Measurements from ENCODE around the gene UBE2D4.
"Not testable (repeated sequence)": the region's sequence is repeated elsewhere in the genome, so short reads cannot be mapped to it uniquely, and the experiment has no call there.

Gene UBE2D4

GRCh38 chr7:43942250-43942649, 16.0 kb downstream of the UBE2D4 start:
- H3K4me3 ChIP-seq (ENCODE audit: low read length in 2 of 2) = no peak overlapping the region
- H3K27ac ChIP-seq (ENCODE audit: low read length) = no peak overlapping the region
- H3K4me1 ChIP-seq (ENCODE audit: control insufficient read depth, insufficient read depth, low read length) = no peaks in the 10 kb centered on the region
- H3K9ac ChIP-seq (ENCODE audit: low read length in 2 of 2) = no peak overlapping the region
- H3K36me3 ChIP-seq (ENCODE audit: control insufficient read depth in 2 of 2, insufficient read depth in 2 of 2, low read length in 2 of 2) = peaks cover 3 to 14% of the 10 kb centered on the region in 2 donors
- H3K27me3 ChIP-seq (ENCODE audit: control insufficient read depth in 1 of 2, insufficient read depth in 2 of 2, low read length in 2 of 2) = no peaks in the 10 kb centered on the region
- H3K9me3 ChIP-seq (ENCODE audit: control insufficient read depth in 2 of 2, low read length in 2 of 2) = no peaks in the 10 kb centered on the region

- no peaks in the 10 kb centered on the region for H3K4me1 ChIP-seq (ENCODE audit: control insufficient read depth, insufficient read depth, low read length)
- no peak overlapping the region for H3K27ac ChIP-seq (ENCODE audit: low read length)
- H3K4me3 ChIP-seq (ENCODE audit: low read length in 2 of 2) = no peak overlapping the region
- H3K36me3 ChIP-seq (ENCODE audit: control insufficient read depth in 2 of 2, insufficient read depth in 2 of 2, low read length in 2 of 2) = peaks cover 3 to 14% of the 10 kb centered on the region in 2 donors
- no peak overlapping the region for H3K9ac ChIP-seq (ENCODE audit: low read length in 2 of 2)
- no peaks in the 10 kb centered on the region for H3K27me3 ChIP-seq (ENCODE audit: control insufficient read depth in 1 of 2, insufficient read depth in 2 of 2, low read length in 2 of 2)
- H3K9me3 ChIP-seq (ENCODE audit: control insufficient read depth in 2 of 2, low read length in 2 of 2) = no peaks in the 10 kb centered on the region
Observed at GRCh38 chr7:43942997-43943396, 16.8 kb downstream of the UBE2D4 start.

- Histone ChIP-seq H3K9ac (ENCODE audit: low read length in 2 of 2) (no peak overlapping the region), H3K27ac (ENCODE audit: low read length) (no peak overlapping the region), H3K27me3 (ENCODE audit: control insufficient read depth in 1 of 2, insufficient read depth in 2 of 2, low read length in 2 of 2) (no peaks in the 10 kb centered on the region), H3K9me3 (ENCODE audit: control insufficient read depth in 2 of 2, low read length in 2 of 2) (no peaks in the 10 kb centered on the region), H3K4me3 (ENCODE audit: low read length in 2 of 2) (no peak overlapping the region), H3K4me1 (ENCODE audit: control insufficient read depth, insufficient read depth, low read length) (no peaks in the 10 kb centered on the region), H3K36me3 (ENCODE audit: control insufficient read depth in 2 of 2, insufficient read depth in 2 of 2, low read length in 2 of 2) (peaks cover 3 to 18% of the 10 kb centered on the region in 2 donors)
Observed at GRCh38 chr7:43943417-43944187, 17.4 kb downstream of the UBE2D4 start.

- H3K36me3 ChIP-seq (ENCODE audit: control insufficient read depth in 2 of 2, insufficient read depth in 2 of 2, low read length in 2 of 2) = peaks cover 3 to 19% of the 10 kb centered on the region in 2 donors
- no peaks in the 10 kb centered on the region for H3K4me1 ChIP-seq (ENCODE audit: control insufficient read depth, insufficient read depth, low read length)
- H3K27me3 ChIP-seq (ENCODE audit: control insufficient read depth in 1 of 2, insufficient read depth in 2 of 2, low read length in 2 of 2) = no peaks in the 10 kb centered on the region
- no peak overlapping the region for H3K9ac ChIP-seq (ENCODE audit: low read length in 2 of 2)
- no peak overlapping the region for H3K27ac ChIP-seq (ENCODE audit: low read length)
- H3K9me3 ChIP-seq (ENCODE audit: control insufficient read depth in 2 of 2, low read length in 2 of 2) = no peaks in the 10 kb centered on the region
- no peak overlapping the region for H3K4me3 ChIP-seq (ENCODE audit: low read length in 2 of 2)
Observed at GRCh38 chr7:43944286-43944685, 18.1 kb downstream of the UBE2D4 start.

- no peaks in the 10 kb centered on the region for H3K27me3 ChIP-seq (ENCODE audit: control insufficient read depth in 1 of 2, insufficient read depth in 2 of 2, low read length in 2 of 2)
Observed at GRCh38 chr7:43952028-43952427, 25.8 kb downstream of the UBE2D4 start.

GRCh38 chr7:43953071-43953470, 26.8 kb downstream of the UBE2D4 start:
- no peak overlapping the region for H3K27ac ChIP-seq (ENCODE audit: low read length)
- peaks cover 21 to 44% of the 10 kb centered on the region in 2 donors for H3K36me3 ChIP-seq (ENCODE audit: control insufficient read depth in 2 of 2, insufficient read depth in 2 of 2, low read length in 2 of 2)
- H3K4me1 ChIP-seq (ENCODE audit: control insufficient read depth, insufficient read depth, low read length) = no peaks in the 10 kb centered on the region
- no peak overlapping the region for H3K9ac ChIP-seq (ENCODE audit: low read length in 2 of 2)
- no peaks in the 10 kb centered on the region for H3K9me3 ChIP-seq (ENCODE audit: control insufficient read depth in 2 of 2, low read length in 2 of 2)
- H3K4me3 ChIP-seq (ENCODE audit: low read length in 2 of 2) = no peak overlapping the region
- H3K27me3 ChIP-seq (ENCODE audit: control insufficient read depth in 1 of 2, insufficient read depth in 2 of 2, low read length in 2 of 2) = no peaks in the 10 kb centered on the region

More at GRCh38 chr7:43952028-43952427, 25.8 kb downstream of the UBE2D4 start:
- Histone ChIP-seq H3K27ac (ENCODE audit: low read length) (no peak overlapping the region), H3K4me3 (ENCODE audit: low read length in 2 of 2) (no peak overlapping the region), H3K9ac (ENCODE audit: low read length in 2 of 2) (no peak overlapping the region), H3K9me3 (ENCODE audit: control insufficient read depth in 2 of 2, low read length in 2 of 2) (no peaks in the 10 kb centered on the region), H3K4me1 (ENCODE audit: control insufficient read depth, insufficient read depth, low read length) (no peaks in the 10 kb centered on the region), H3K36me3 (ENCODE audit: control insufficient read depth in 2 of 2, insufficient read depth in 2 of 2, low read length in 2 of 2) (peaks cover 21 to 44% of the 10 kb centered on the region in 2 donors)

- Histone ChIP-seq H3K4me3 (ENCODE audit: low read length in 2 of 2) (no peak overlapping the region), H3K36me3 (ENCODE audit: control insufficient read depth in 2 of 2, insufficient read depth in 2 of 2, low read length in 2 of 2) (peaks cover 21 to 34% of the 10 kb centered on the region in 2 donors), H3K27me3 (ENCODE audit: control insufficient read depth in 1 of 2, insufficient read depth in 2 of 2, low read length in 2 of 2) (no peaks in the 10 kb centered on the region), H3K9me3 (ENCODE audit: control insufficient read depth in 2 of 2, low read length in 2 of 2) (no peaks in the 10 kb centered on the region), H3K27ac (ENCODE audit: low read length) (no peak overlapping the region), H3K9ac (ENCODE audit: low read length in 2 of 2) (no peak overlapping the region), H3K4me1 (ENCODE audit: control insufficient read depth, insufficient read depth, low read length) (no peaks in the 10 kb centered on the region)
Observed at GRCh38 chr7:43954524-43955228, 28.4 kb downstream of the UBE2D4 start.

- Histone ChIP-seq H3K4me1 (ENCODE audit: control insufficient read depth, insufficient read depth, low read length) (no peaks in the 10 kb centered on the region), H3K36me3 (ENCODE audit: control insufficient read depth in 2 of 2, insufficient read depth in 2 of 2, low read length in 2 of 2) (peaks cover 13 to 25% of the 10 kb centered on the region in 2 donors), H3K4me3 (ENCODE audit: low read length in 2 of 2) (no peak overlapping the region), H3K9me3 (ENCODE audit: control insufficient read depth in 2 of 2, low read length in 2 of 2) (no peaks in the 10 kb centered on the region), H3K27me3 (ENCODE audit: control insufficient read depth in 1 of 2, insufficient read depth in 2 of 2, low read length in 2 of 2) (no peaks in the 10 kb centered on the region), H3K9ac (ENCODE audit: low read length in 2 of 2) (no peak overlapping the region), H3K27ac (ENCODE audit: low read length) (no peak overlapping the region)
Observed at GRCh38 chr7:43956027-43956426, 29.8 kb downstream of the UBE2D4 start.

GRCh38 chr7:43960933-43961332, 34.7 kb downstream of the UBE2D4 start:
- Histone ChIP-seq H3K4me1 (ENCODE audit: control insufficient read depth, insufficient read depth, low read length) (no peaks in the 10 kb centered on the region), H3K9me3 (ENCODE audit: control insufficient read depth in 2 of 2, low read length in 2 of 2) (no peaks in the 10 kb centered on the region), H3K27me3 (ENCODE audit: control insufficient read depth in 1 of 2, insufficient read depth in 2 of 2, low read length in 2 of 2) (no peaks in the 10 kb centered on the region), H3K9ac (ENCODE audit: low read length in 2 of 2) (no peak overlapping the region), H3K27ac (ENCODE audit: low read length) (no peak overlapping the region), H3K36me3 (ENCODE audit: control insufficient read depth in 2 of 2, insufficient read depth in 2 of 2, low read length in 2 of 2) (peaks cover 0 to 3% of the 10 kb centered on the region in 2 donors), H3K4me3 (ENCODE audit: low read length in 2 of 2) (no peak overlapping the region)

GRCh38 chr7:43966392-43966791, 40.2 kb downstream of the UBE2D4 start:
- H3K4me3 ChIP-seq (ENCODE audit: low read length in 2 of 2); H3K9ac ChIP-seq (ENCODE audit: low read length in 2 of 2); H3K27me3 ChIP-seq (ENCODE audit: control insufficient read depth in 1 of 2, insufficient read depth in 2 of 2, low read length in 2 of 2): not testable (repeated sequence)

More at GRCh38 chr7:43966392-43966791, 40.2 kb downstream of the UBE2D4 start:
- H3K9me3 ChIP-seq (ENCODE audit: control insufficient read depth in 2 of 2, low read length in 2 of 2); H3K27ac ChIP-seq (ENCODE audit: low read length); H3K36me3 ChIP-seq (ENCODE audit: control insufficient read depth in 2 of 2, insufficient read depth in 2 of 2, low read length in 2 of 2); H3K4me1 ChIP-seq (ENCODE audit: control insufficient read depth, insufficient read depth, low read length): not testable (repeated sequence)
